HEK293 (cell line): Measurements from ENCODE around the gene LPIN3.

Source experiments
- CTCF ChIP-seq: fragments of 450-650 bp; formaldehyde crosslinking; IDR thresholded peaks from 2 replicates; pipeline ENCODE4 v1.5.1; 2016; ENCODE audit warnings: missing biosample characterization, missing genetic modification characterization
- HIC1 ChIP-seq: fragments of 450-650 bp; formaldehyde crosslinking; IDR thresholded peaks from 2 replicates; pipeline ENCODE4 v1.5.1; 2016; ENCODE audit warnings: missing biosample characterization, missing genetic modification characterization
- REST ChIP-seq: fragments of 450-650 bp; formaldehyde crosslinking; IDR thresholded peaks from 2 replicates; pipeline ENCODE4 v1.5.1; 2016; ENCODE audit warnings: missing biosample characterization, missing genetic modification characterization
- ZNF148 ChIP-seq: fragments of 450-650 bp; formaldehyde crosslinking; IDR thresholded peaks from 2 replicates; pipeline ENCODE4 v1.5.0; 2017; ENCODE audit warnings: missing biosample characterization, missing genetic modification characterization, borderline replicate concordance
- ZNF292 ChIP-seq: fragments of 450-650 bp; formaldehyde crosslinking; IDR thresholded peaks from 2 replicates; pipeline ENCODE4 v1.5.1; 2016; ENCODE audit warnings: low read depth, missing biosample characterization, missing genetic modification characterization, borderline replicate concordance
- ZNF311 ChIP-seq: fragments of 450-650 bp; formaldehyde crosslinking; IDR thresholded peaks from 2 replicates; pipeline ENCODE4 v1.5.1; 2017; ENCODE audit warnings: missing biosample characterization, missing genetic modification characterization, borderline replicate concordance
- ZNF391 ChIP-seq: fragments of 450-650 bp; formaldehyde crosslinking; IDR thresholded peaks from 2 replicates; pipeline ENCODE4 v1.5.1; 2016; ENCODE audit warnings: low read depth, missing biosample characterization, missing genetic modification characterization, borderline replicate concordance
- ZNF549 ChIP-seq: fragments of 450-650 bp; IDR thresholded peaks from 2 replicates; pipeline ENCODE4 v1.5.1; 2018; ENCODE audit warnings: missing biosample characterization, missing genetic modification characterization, mild to moderate bottlenecking, inconsistent platforms, moderate library complexity
- ZNF561 ChIP-seq: fragments of 450-650 bp; IDR thresholded peaks from 2 replicates; pipeline ENCODE4 v1.5.1; 2018; ENCODE audit warnings: missing biosample characterization, missing genetic modification characterization, borderline replicate concordance
- ZNF701 ChIP-seq: fragments of 450-650 bp; formaldehyde crosslinking; IDR thresholded peaks from 2 replicates; pipeline ENCODE4 v1.5.1; 2016; ENCODE audit warnings: missing biosample characterization, missing genetic modification characterization
- TF ChIP-seq, protein P1 (sequence below): fragments of 450-650 bp; formaldehyde crosslinking; IDR thresholded peaks from 2 replicates; pipeline ENCODE4 v1.5.1; 2017; ENCODE audit warnings: missing biosample characterization, missing genetic modification characterization

DNA sequence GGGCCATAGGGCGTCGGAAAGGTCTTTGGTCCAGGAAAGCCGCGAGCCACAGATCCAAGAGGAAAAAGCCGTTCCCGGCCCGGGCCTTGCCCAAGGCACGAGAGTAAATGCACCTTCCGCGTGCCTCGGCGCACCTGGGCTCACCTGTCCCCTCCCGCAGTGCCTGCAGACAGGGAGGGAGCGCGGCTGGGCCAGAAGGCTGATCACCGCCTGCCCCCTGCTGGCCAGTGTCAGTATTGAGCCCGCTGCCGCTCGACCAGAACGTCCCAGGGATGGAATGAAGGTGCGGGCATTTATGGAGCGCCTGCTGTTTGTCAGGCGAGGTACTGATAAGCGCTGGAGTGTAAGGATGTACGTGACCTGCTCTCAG is 679 bp upstream of the LPIN3 start:
- peak; percentile 97 for TF ChIP-seq CTCF (tag by site-specific recombination)
- TF ChIP-seq, protein P1, sequence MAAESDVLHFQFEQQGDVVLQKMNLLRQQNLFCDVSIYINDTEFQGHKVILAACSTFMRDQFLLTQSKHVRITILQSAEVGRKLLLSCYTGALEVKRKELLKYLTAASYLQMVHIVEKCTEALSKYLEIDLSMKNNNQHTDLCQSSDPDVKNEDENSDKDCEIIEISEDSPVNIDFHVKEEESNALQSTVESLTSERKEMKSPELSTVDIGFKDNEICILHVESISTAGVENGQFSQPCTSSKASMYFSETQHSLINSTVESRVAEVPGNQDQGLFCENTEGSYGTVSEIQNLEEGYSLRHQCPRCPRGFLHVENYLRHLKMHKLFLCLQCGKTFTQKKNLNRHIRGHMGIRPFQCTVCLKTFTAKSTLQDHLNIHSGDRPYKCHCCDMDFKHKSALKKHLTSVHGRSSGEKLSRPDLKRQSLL (tag by site-specific recombination): no peak
- TF ChIP-seq ZNF549 (tag by site-specific recombination): no peak
- TF ChIP-seq ZNF292 (tag by site-specific recombination): no peak
- TF ChIP-seq ZNF391 (tag by site-specific recombination): no peak
- no peak for TF ChIP-seq ZNF148 (tag by site-specific recombination)
- TF ChIP-seq ZNF561: no peak
- no peak for TF ChIP-seq REST (tag by site-specific recombination)
- no peak for TF ChIP-seq ZNF311 (tag by site-specific recombination)
- no peak for TF ChIP-seq HIC1 (tag by site-specific recombination)
- TF ChIP-seq ZNF701 (tag by site-specific recombination): no peak
